IgD-negative memory B cell (primary cell): ENCODE results near the gene PLPPR4. TPM values are rescaled to one million over a fixed set of nuclear protein-coding genes. Genes with fewer than 3 reads are reported as not detected.

Experiments
- H3K27ac Mint-ChIP-seq, 3 donors: one replicate each; pipeline ENCODE4 v1.8.0; 2020 to 2022; ENCODE audit warnings: mild to moderate bottlenecking in 3 of 3, mixed read lengths in 3 of 3, moderate library complexity in 1 of 3
- H3K27me3 Mint-ChIP-seq: one replicate; pipeline ENCODE4 v1.8.0; 2021; ENCODE audit warnings: mixed read lengths
- H3K36me3 Mint-ChIP-seq: one replicate; pipeline ENCODE4 v1.8.0; 2020; ENCODE audit warnings: mild to moderate bottlenecking, mixed read lengths
- H3K4me1 Mint-ChIP-seq, 3 donors: one replicate each; pipeline ENCODE4 v1.8.0; 2020 to 2022; ENCODE audit warnings: mixed read lengths in 3 of 3, mild to moderate bottlenecking in 1 of 3
- H3K4me3 Mint-ChIP-seq, 4 donors: one replicate each; pipeline ENCODE4 v1.8.0; 2020 to 2022; ENCODE audit warnings: mild to moderate bottlenecking in 4 of 4, mixed read lengths in 4 of 4, moderate library complexity in 3 of 4
- H3K9me3 Mint-ChIP-seq, 3 donors: one replicate each; pipeline ENCODE4 v1.8.0; 2020 to 2021; ENCODE audit warnings: mixed read lengths in 3 of 3, mild to moderate bottlenecking in 1 of 3
- polyA plus RNA-seq: library from polyadenylated mRNA; unstranded; fragments of 300-500 nt; fragmentation: Illumina TruSeq; gene quantifications from one replicate; pipeline ENCODE4 v1.2.3, GENCODE V29; 2021

Gene PLPPR4
- polyA plus RNA-seq, 1 donor from 2014 or later, result not detected

GRCh38 chr1:99292886-99293285 lies 28.6 kb downstream of the PLPPR4 start:
- Mint-ChIP-seq H3K4me1 (no peaks in the 10 kb centered on the region), H3K27me3 (peaks cover 3% of the 10 kb centered on the region), H3K9me3 (peaks cover 0 to 3% (median 0%) of the 10 kb centered on the region in 3 donors), H3K36me3 (no peaks in the 10 kb centered on the region), H3K27ac (no peak overlapping the region), H3K4me3 (no peak overlapping the region)

- H3K9me3 Mint-ChIP-seq, result peaks cover 0 to 2% (median 2%) of the 10 kb centered on the region in 3 donors
- H3K4me3 Mint-ChIP-seq, result no peak overlapping the region
- H3K4me1 Mint-ChIP-seq, result no peaks in the 10 kb centered on the region
- no peaks in the 10 kb centered on the region for H3K27me3 Mint-ChIP-seq
- H3K27ac Mint-ChIP-seq, result peak overlapping the region in 1 of 3 donors; percentile 3
- no peaks in the 10 kb centered on the region for H3K36me3 Mint-ChIP-seq
These were observed 33.6 kb downstream of the PLPPR4 start for GRCh38 chr1:99297923-99298322.

- no peaks in the 10 kb centered on the region for H3K27me3 Mint-ChIP-seq
- peaks cover 0 to 5% (median 2%) of the 10 kb centered on the region in 3 donors for H3K9me3 Mint-ChIP-seq
- no peaks in the 10 kb centered on the region for H3K4me1 Mint-ChIP-seq
These were observed 40.5 kb downstream of the PLPPR4 start for GRCh38 chr1:99304725-99305282.

GRCh38 chr1:99305626-99306025 lies 41.3 kb downstream of the PLPPR4 start:
- H3K9me3 Mint-ChIP-seq, result peaks cover 0 to 5% (median 2%) of the 10 kb centered on the region in 3 donors
- no peaks in the 10 kb centered on the region for H3K36me3 Mint-ChIP-seq
- H3K27me3 Mint-ChIP-seq, result no peaks in the 10 kb centered on the region
- no peaks in the 10 kb centered on the region for H3K4me1 Mint-ChIP-seq
- no peak overlapping the region for H3K4me3 Mint-ChIP-seq
- no peak overlapping the region for H3K27ac Mint-ChIP-seq

More at GRCh38 chr1:99304725-99305282, 40.5 kb downstream of the PLPPR4 start:
- Mint-ChIP-seq H3K36me3 (no peaks in the 10 kb centered on the region), H3K4me3 (no peak overlapping the region), H3K27ac (no peak overlapping the region)

GRCh38 chr1:99306056-99306455 lies 41.8 kb downstream of the PLPPR4 start:
- Mint-ChIP-seq H3K27ac (no peak overlapping the region), H3K9me3 (peaks cover 0 to 5% (median 2%) of the 10 kb centered on the region in 3 donors), H3K36me3 (no peaks in the 10 kb centered on the region), H3K27me3 (no peaks in the 10 kb centered on the region), H3K4me3 (no peak overlapping the region), H3K4me1 (no peaks in the 10 kb centered on the region)

GRCh38 chr1:99306644-99307043 lies 42.4 kb downstream of the PLPPR4 start:
- Mint-ChIP-seq H3K27ac (no peak overlapping the region), H3K9me3 (peaks cover 0 to 5% (median 2%) of the 10 kb centered on the region in 3 donors), H3K36me3 (no peaks in the 10 kb centered on the region), H3K27me3 (no peaks in the 10 kb centered on the region), H3K4me3 (no peak overlapping the region), H3K4me1 (no peaks in the 10 kb centered on the region)

GRCh38 chr1:99315305-99315704 lies 51.0 kb downstream of the PLPPR4 start:
- H3K36me3 Mint-ChIP-seq, result no peaks in the 10 kb centered on the region
- H3K4me1 Mint-ChIP-seq, result no peaks in the 10 kb centered on the region
- no peaks in the 10 kb centered on the region for H3K9me3 Mint-ChIP-seq
- H3K27ac Mint-ChIP-seq, result no peak overlapping the region
- H3K4me3 Mint-ChIP-seq, result no peak overlapping the region
- no peaks in the 10 kb centered on the region for H3K27me3 Mint-ChIP-seq

GRCh38 chr1:99326215-99326949 lies 62.1 kb downstream of the PLPPR4 start:
- no peaks in the 10 kb centered on the region for H3K27me3 Mint-ChIP-seq
- no peak overlapping the region for H3K4me3 Mint-ChIP-seq
- H3K4me1 Mint-ChIP-seq, result no peaks in the 10 kb centered on the region
- no peaks in the 10 kb centered on the region for H3K36me3 Mint-ChIP-seq
- no peak overlapping the region for H3K27ac Mint-ChIP-seq
- peaks cover 0 to 2% (median 0%) of the 10 kb centered on the region in 3 donors for H3K9me3 Mint-ChIP-seq

GRCh38 chr1:99327357-99327756 lies 63.1 kb downstream of the PLPPR4 start:
- no peak overlapping the region for H3K4me3 Mint-ChIP-seq
- no peaks in the 10 kb centered on the region for H3K36me3 Mint-ChIP-seq

GRCh38 chr1:99328171-99328570 lies 63.9 kb downstream of the PLPPR4 start:
- no peaks in the 10 kb centered on the region for H3K4me1 Mint-ChIP-seq
- H3K4me3 Mint-ChIP-seq, result no peak overlapping the region
- no peak overlapping the region for H3K27ac Mint-ChIP-seq
- H3K36me3 Mint-ChIP-seq, result no peaks in the 10 kb centered on the region
- no peaks in the 10 kb centered on the region for H3K27me3 Mint-ChIP-seq
- peaks cover 0 to 2% (median 0%) of the 10 kb centered on the region in 3 donors for H3K9me3 Mint-ChIP-seq

More at GRCh38 chr1:99327357-99327756, 63.1 kb downstream of the PLPPR4 start:
- Mint-ChIP-seq H3K27me3 (no peaks in the 10 kb centered on the region), H3K27ac (no peak overlapping the region), H3K4me1 (no peaks in the 10 kb centered on the region), H3K9me3 (peaks cover 0 to 2% (median 0%) of the 10 kb centered on the region in 3 donors)

- H3K4me1 Mint-ChIP-seq, result no peaks in the 10 kb centered on the region
- no peaks in the 10 kb centered on the region for H3K27me3 Mint-ChIP-seq
- no peaks in the 10 kb centered on the region for H3K36me3 Mint-ChIP-seq
- H3K27ac Mint-ChIP-seq, result no peak overlapping the region
- no peak overlapping the region for H3K4me3 Mint-ChIP-seq
- peaks cover 0 to 2% (median 0%) of the 10 kb centered on the region in 3 donors for H3K9me3 Mint-ChIP-seq
These were observed 66.8 kb downstream of the PLPPR4 start for GRCh38 chr1:99331083-99331482.

GRCh38 chr1:99331636-99332035 lies 67.3 kb downstream of the PLPPR4 start:
- Mint-ChIP-seq H3K4me3 (no peak overlapping the region), H3K27me3 (no peaks in the 10 kb centered on the region), H3K36me3 (no peaks in the 10 kb centered on the region), H3K27ac (no peak overlapping the region), H3K4me1 (no peaks in the 10 kb centered on the region), H3K9me3 (peaks cover 0 to 2% (median 0%) of the 10 kb centered on the region in 3 donors)

GRCh38 chr1:99332561-99332960 lies 68.3 kb downstream of the PLPPR4 start:
- Mint-ChIP-seq H3K36me3 (no peaks in the 10 kb centered on the region), H3K9me3 (peaks cover 0 to 2% (median 0%) of the 10 kb centered on the region in 3 donors), H3K4me3 (no peak overlapping the region), H3K27ac (no peak overlapping the region), H3K4me1 (no peaks in the 10 kb centered on the region), H3K27me3 (no peaks in the 10 kb centered on the region)

GRCh38 chr1:99334991-99335390 lies 70.7 kb downstream of the PLPPR4 start:
- Mint-ChIP-seq H3K36me3 (no peaks in the 10 kb centered on the region), H3K27ac (no peak overlapping the region), H3K27me3 (no peaks in the 10 kb centered on the region), H3K4me1 (no peaks in the 10 kb centered on the region), H3K9me3 (peaks cover 0 to 3% (median 0%) of the 10 kb centered on the region in 3 donors), H3K4me3 (no peak overlapping the region)

- Mint-ChIP-seq H3K4me3 (no peak overlapping the region), H3K36me3 (no peaks in the 10 kb centered on the region), H3K4me1 (no peaks in the 10 kb centered on the region), H3K9me3 (peaks cover 3 to 7% (median 4%) of the 10 kb centered on the region in 3 donors), H3K27me3 (no peaks in the 10 kb centered on the region), H3K27ac (peak overlapping the region in 1 of 3 donors; percentile 48)
These were observed 82.9 kb downstream of the PLPPR4 start for GRCh38 chr1:99347041-99347684.
